T-helper 2 cell treated with Interferon-gamma antibody and Interleukin-4, amounts not matched to agents 100 ng/mL and 5 ng/mL, for 36 hours (primary cell): Measurements from ENCODE around the gene LUZP4. TPM values are rescaled to one million over a fixed set of nuclear protein-coding genes. Genes with fewer than 3 reads are reported as not detected.
"Not testable (repeated sequence)": the region's sequence is repeated elsewhere in the genome, so short reads cannot be mapped to it uniquely, and the experiment has no call there.

Experiments
- intact Hi-C: fragments of 100-400 bp; cut with micrococcal nuclease; formaldehyde crosslinking; loops from one replicate; pipeline ENCODE4 v1.15.1; 2023
- total RNA-seq: library from RNA; stranded (reverse); gene quantifications from 2 replicates; pipeline ENCODE4 v1.2.3, GENCODE V29; 2022

The LUZP4 gene, protein sequence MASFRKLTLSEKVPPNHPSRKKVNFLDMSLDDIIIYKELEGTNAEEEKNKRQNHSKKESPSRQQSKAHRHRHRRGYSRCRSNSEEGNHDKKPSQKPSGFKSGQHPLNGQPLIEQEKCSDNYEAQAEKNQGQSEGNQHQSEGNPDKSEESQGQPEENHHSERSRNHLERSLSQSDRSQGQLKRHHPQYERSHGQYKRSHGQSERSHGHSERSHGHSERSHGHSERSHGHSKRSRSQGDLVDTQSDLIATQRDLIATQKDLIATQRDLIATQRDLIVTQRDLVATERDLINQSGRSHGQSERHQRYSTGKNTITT
- total RNA-seq = not detected in 2 replicates

DNA sequence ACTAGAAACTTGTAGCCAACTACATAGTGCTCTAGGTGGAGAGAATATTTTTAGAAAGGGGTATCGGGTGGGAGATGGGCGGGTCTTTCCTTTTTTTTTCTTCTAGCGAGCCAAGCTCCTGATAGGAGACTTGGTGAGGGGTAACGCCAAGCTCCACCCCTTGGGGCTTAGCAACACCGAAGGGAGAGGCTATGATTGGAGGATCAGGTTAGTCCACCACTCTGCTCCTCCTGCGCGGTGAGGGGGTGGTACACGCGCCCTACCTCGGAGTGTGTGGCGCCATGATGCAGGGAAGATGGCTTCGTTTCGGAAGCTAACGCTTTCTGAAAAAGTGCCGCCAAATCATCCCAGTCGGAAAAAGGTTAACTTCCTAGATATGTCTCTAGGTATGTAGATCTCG lies at the start of gene LUZP4:
LUZP4 (plus strand) TSS at position 251 of the 400 bp plus-strand sequence; CDS start at position 296, 45 bp downstream.
- intact Hi-C loops = no loop called here

DNA sequence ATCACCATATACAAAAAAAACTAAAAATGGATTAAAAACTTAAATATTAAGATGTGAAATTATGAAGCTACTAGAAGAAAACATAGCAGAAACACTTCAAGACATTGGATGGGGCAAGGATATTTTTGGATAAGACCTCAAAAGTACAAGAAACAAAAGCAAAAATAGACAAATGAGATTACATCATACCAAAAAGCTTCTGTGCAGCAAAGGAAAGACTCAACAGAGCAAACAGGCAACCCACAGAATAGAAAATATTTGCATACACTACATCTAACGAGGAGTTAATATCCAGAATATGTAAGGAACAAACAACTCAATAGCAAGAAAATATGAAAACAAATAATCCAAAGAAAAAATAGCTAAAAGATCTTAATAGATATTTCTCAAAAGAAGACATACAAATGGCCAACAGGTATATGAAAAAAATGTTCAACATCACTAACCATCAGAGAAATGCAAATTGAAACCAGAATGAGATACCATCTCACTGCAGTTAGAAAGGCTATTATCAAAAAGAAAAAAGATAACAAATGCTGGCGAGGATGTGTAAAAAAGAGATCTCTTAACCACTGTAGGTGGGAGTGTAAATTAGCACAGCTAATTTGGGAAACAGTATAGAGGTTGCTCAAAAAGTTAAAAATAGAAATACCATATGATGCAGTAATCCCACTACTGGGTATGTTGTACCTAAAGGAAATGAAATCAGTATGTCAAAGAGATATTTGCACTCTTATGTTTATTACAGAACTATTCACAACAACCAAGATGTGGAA lies 37.9 kb upstream of the LUZP4 start:
- intact Hi-C loops = no loop called here

DNA sequence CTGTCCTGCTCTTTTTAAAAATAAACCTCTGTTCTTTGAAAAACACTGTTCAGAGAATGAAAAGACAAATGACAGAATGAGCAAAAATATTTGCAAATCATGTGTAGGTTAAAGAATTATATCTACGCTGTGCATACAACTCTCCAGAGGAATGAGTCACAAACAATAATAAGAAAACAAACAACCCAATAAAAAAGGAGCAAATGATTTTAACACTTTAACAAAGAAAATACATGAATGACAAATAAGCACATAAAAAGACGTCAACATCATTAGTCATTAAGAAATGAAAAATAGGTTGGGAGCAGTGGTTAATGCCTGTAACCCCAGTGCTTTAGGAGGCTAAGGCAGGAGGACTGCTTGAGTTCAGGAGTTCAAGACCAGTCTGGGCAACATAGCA lies 34.5 kb upstream of the LUZP4 start:
- intact Hi-C loops = no loop called here

DNA sequence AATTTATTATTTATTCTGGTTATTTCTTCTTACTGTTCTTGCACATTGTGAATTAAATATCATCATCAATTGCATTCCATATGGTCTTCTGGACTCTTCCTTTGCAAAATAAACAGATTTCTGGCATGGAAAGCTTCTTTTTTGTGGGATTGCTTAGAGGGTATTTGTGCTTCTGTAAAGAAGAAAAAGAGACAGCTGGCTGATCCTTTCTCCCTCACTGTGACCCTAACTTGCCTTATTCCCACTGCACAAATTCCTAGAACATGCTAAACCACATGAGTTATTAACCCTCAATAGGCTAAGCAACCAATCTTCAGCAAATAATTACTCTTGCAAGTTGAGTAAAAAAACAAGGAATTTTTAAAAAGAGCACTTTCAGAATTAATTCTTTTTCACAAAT lies 31.8 kb upstream of the LUZP4 start:
- intact Hi-C loops = no loop called here

DNA sequence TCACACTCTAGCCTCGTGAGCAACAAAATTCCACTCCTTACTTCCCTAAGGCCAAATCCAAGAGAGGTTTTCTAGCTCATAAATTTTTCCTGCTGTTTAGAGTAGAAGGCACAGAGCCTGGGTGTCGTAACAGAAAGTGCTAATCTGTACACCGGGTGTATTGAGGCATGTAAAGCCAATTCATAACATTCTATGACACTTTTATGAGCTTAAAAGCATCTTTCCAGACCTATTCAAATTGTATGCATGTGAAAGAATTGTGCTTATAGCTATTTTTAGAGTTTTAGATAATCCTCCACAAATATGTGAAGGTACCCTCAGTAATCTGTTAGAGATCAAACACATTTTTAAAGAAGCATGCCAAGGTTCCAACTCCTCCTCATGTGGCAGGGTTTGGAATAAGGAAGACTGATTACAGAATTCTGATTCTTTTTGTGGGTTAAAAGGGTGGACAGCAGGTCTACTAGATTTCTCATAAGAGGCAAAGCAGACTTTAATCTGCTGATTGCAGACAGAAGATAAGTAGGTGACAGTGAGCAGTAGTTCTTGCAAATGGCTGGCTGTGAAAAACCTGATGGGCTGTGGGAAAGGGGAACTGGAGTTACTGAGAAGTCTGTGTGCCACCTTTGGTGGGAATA lies 30.2 kb upstream of the LUZP4 start:
- intact Hi-C loops = no loop called here

DNA sequence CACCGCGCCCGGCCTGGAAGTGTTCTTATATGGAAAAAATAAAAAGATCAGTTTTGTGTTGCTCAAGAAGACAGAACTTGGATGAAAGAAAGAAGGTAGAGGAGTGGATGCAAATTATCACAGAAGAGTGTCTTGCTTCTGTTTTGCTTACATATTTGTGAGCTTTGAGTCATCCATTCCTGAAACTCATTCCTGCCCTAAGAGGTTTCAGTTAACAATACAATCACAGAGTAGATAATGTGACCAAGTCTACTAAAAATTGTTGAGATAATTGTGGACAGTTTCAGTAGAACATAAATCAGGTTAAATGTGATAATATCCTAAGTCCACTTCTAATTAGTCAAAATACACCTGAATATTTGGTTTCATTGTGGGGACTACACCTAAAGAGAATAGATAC lies 29.2 kb upstream of the LUZP4 start:
- intact Hi-C loops = no loop called here

DNA sequence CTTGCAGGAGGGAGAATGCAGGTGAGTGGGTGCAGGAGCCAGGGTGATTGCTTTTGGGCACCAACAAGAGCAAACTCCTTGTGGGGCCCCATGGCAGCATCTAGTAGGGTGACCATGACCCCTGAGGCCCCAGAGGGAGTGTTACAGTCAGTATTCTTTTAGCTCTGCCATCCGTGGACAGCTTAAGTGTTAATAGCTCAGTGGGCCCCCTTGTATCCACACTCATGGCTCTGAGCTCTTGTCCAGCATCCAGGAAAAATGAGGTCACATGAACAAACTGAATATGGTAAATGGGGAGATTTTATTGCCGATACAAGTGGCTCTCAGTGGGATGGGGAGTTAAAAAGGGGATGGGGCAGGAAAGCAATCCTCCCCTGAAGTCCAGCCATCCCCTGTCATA lies 28.4 kb upstream of the LUZP4 start:
- intact Hi-C loops = no loop called here

DNA sequence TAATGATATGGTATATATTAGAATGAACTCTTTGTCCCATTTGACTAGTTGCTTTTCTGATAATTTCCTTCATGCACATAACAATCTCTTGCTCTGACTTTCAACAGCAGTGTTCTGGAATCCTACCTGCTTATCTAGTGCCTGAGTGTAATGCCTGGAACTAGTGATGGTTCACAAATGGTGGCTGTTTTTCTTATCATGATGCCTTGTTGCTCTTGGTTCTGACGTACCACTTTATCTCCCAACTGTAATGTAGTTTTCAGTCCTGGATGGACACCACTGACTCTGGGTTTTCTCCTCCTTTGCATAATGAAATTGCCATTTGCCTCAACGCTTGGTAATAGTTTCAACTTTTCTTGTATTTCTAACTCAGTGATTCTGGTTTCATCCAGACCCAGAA lies 25.5 kb upstream of the LUZP4 start:
- intact Hi-C loops = no loop called here

DNA sequence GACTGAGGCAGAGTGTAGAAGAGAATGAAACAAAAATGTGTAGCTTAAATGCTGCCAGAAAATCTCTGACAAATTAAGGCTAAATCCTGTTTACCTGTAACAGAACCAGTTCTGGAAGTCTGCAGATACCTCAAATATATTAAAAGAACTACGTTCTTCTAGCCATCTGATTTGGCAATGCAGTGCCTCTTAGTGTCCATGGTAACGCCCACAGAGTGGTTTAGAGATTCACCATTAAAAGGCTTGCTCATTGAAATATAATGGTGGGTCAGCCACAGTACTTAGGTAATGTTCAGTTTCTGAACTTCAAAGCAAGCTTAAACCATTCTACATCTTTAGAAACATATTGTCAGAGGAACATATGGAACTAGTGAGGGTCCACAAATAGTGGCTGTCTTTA lies 23.2 kb upstream of the LUZP4 start:
- intact Hi-C loops = no loop called here

DNA sequence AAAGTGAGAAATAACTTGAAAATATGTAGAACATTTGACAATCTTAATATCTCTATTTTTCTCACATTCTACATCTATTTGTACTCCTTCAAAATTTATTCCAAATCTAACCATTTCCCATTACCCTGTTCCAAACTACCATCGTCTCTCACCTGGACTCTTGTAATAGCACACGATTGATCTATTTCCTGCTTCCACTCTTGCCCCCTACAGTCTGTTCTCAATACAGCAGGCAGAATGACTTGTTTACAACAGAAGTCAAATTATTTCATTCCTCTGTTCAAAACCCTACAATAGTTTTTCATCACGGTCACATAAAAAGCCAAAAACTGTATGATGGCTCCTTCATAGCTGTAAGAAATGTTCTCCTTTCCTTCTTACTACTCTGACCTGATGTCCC lies 21.1 kb upstream of the LUZP4 start:
- intact Hi-C loops = no loop called here

DNA sequence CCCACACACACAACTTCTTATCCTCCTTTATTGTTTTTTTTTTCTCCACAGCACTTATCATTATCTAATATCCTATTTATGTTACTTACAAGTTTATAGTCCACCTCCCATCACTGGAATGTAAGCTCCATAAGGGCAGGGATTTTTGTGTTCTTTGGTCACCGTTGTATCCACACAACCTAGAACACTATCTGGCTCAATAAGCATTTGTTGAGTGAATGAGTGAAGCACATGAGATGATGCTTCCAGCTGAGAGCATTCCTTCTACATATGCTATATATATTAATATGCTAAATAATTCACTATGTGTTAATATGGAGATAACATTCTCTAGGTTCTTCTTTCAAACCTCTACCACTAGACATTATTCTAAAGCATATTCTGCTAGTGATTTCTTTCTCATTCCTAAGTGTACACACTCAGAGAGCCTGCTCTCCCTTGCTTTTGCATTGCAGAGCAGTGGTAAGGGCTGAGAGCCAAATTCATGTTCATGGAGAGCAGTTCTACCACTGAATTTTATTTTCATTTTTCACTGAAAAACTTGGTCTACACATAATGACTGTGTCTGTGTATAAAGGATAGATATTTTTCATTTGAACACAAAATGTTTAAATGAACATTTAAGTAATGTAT lies 20.3 kb upstream of the LUZP4 start:
- intact Hi-C loops = no loop called here

DNA sequence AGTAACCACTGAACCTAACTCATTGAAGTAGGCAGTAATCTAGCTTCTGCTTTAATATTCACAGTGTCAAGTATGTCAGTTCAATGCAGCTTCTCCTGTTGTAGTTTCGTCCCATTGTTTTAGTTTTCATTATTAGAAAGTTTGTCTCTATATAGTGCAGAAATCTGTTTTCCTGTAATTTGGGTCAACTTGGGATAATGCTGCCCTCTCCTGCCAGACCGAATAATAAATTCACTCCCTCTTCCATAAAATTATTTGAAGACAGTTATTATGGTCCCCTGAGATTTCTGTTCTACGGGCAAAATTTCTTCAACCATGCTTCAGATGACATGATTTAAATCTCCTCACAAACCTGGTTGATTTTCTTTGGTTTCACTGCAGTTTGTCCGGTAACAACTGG lies 4.6 kb upstream of the LUZP4 start:
- intact Hi-C loops = no loop called here

DNA sequence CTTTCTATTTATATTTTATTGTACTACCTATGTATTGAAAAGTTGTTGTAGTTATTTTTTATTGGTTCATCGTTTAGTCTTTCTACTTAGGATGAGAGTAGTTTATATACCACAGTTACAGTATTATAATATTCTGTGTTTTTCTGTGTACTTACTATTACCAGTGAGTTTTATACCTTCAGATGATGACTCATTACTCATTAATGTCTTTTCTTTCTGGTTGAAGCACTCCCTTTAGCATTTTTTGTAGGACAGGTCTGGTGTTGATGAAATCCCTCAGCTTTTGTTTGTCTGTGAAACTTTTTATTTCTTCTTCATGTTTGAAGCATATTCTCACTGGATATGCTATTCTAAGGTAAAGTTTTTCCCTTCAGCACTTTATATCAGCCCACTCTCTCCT lies 7.7 kb downstream of the LUZP4 start:
- intact Hi-C loops = no loop called here

DNA sequence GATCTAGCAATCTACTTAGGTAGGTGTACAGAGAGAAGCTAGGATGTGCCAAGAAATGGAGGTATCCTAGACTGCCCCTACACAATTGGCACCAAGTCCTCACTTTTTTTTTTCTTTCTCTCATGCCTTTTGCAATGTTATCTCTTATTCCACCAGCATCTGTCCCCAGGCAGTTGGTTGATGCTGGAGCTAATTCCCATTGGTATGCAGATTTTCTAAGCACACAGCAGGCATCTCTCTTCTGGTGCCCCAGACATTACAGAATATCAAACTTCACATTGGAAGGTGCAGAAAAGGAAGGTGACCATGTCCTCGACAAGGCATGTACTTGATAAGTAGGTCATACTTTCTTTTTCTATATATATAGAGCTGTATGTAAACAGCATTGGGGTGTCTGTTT lies 21.6 kb downstream of the LUZP4 start:
- intact Hi-C loops = no loop called here

DNA sequence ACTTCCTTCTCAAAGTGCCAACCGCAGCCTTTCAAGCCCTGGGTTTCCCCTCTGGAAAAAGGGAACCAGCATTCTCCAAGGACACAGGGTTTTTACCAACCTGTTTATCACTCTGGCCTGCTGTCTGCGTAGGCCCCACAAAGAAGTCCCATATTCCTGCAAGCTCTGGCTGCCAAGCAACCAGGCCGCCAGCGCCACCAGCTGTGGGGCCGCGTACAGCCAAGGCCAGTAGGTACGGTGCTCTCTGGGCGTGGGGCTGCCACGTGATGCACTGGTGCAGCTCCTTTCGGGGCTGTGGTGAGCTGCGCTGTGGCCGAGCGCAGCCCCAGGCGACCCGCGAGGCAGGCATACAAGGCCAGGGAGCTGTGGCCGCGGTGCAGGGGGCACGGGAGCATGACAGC lies 22.1 kb downstream of the LUZP4 start:
- intact Hi-C loops = no loop called here

DNA sequence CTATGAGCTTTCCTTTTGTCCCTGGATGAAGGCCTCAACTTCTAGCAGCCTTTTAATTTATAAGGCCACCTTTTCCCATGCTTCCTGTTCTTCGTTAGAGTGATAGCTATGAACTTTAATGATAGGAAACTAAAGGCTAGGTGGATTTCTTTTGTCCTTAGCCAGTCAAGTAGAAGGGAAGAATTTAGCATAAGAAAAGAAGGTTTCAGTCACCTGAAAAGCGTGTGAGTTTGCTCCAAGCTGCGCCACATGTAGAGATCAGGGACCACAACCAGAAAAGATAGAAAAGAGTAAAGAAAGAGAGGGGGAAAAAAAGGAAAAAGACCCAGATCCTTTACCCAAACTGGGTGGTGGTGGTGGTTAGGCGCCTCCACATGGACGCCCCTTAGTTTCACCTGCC lies 28.6 kb downstream of the LUZP4 start:
- intact Hi-C loops = no loop called here

DNA sequence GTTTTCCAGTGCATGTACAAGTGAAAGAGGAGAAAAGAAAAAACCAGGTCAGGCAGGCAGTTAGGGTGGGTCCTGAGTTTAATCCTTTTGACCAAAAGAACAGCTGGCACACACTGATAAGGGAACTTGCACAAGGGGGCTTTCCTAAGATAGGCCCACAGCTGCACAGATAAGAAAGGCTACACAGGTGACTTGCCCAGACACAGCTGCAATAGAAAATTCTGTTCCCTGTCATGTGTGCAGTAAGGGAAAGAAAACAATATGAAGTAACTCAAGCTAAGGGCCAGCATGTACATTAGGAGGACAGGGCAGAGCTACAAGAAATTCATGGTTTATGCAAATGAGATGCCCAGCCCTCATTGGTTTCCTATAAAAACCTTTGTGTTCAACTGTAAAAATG lies 32.9 kb downstream of the LUZP4 start:
- intact Hi-C loops = no loop called here

DNA sequence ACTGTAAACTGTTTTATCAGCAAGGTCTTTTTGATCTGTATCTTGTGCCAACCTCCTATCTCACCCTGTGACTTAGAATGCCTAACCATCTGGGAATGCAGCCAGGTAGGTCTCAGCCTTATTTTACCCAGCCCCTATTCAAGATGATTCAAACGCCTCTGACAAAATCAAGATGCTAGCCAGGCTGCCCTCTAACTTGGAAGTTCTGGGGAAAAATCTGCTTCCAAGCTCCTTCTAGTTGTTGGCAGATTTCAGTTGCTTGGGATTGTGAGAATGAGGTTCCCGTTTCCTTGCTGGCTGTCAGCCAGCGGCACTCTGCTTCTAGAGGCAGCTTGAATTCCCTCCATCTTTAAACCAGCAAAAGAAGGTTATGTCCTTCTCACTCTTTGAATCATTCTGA lies 34.7 kb downstream of the LUZP4 start:
- intact Hi-C loops = no loop called here

DNA sequence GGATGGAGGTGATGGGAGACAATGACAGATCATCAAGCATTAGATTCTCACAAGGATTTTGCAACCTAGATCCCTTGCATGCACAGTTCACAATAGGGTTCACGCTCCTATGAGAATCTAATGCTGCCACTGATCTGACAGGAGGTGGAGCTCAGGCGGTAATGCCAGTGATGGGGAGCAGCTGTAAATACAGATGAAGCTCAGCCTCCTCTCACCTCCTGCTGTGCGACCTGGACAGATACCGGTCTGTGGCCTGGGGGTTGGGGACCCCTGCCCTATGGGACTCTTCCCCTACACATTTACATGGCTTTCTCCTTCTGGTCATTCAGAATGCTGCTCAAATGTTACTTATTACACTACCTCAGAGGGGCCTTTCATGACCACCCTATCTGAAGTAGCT lies 39.8 kb downstream of the LUZP4 start:
- intact Hi-C loops = not testable (repeated sequence)

DNA sequence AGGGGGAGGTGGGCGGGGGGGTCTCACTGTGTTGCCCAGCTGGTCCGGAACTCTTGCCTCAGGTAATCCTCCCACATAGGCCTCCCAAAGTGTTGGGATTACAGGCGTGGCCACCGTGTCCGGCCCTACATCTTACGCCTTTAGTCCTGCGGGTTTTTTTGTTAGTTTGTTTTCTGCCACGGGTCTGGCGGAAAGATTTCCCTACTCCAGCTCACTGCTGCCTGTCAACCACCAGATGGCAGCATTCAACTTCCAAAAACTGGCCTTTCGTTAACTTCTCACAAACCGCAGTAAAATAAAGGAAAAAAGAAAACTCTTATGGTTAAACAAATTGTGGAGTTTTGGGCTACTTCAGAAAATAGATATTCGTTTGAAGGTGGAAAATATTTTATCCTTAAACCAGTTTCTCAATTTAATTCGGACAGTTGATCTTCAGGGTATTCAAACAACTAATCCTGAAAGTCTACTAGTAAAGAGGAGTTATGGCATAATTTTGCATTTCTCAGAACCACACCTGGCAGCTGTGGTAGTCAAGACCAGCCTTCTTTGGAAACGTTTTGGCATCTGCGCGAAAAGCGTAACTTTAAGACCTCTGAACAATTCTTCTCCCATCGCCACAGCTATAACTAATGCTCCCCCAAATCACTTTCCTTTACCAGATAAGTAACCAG lies 41.1 kb downstream of the LUZP4 start:
- intact Hi-C loops = loop anchor here (1.0 to 2.0 kb wide), 2 partner anchors 313 to 360 kb away; no protein-coding TSS in a partner anchor

DNA sequence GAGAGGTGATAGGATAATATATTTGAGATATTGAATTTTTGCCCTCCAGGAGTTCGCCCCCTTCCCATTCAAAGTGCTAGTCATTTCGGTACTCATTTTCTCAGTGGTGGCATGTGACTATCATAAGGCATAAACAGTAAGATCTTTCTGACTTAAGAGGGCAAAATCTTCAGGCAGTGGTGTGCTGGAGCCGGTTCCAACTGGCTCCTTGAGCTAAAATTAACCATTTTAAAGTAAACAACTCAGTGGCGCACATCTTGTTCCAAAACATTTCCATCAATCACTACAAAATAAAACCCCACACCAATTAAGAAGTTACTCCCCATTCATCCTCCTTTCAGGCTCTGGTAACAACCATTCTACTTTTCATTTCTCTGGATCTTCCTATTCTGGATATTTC lies 43.3 kb downstream of the LUZP4 start:
- intact Hi-C loops = no loop called here
